K562 (cell line): Measurements from ENCODE around the gene EXOC6. TPM values are rescaled to one million over a fixed set of nuclear protein-coding genes. Genes with fewer than 3 reads are reported as not detected.

ENCODE experiments used
- ATAC-seq: fragments of 200-7000 bp; cut with Tn5 transposase; 3 replicates; pipeline ENCODE4 v1.9.1; 2020; ENCODE audit warnings: moderate library complexity
- BruUV-seq: library from RNA; stranded (reverse); fragments of 400-500 nt; replicated peaks from 2 replicates; lab custom pipeline; 2021; lab: Mats Ljungman, UMichigan
- CTCF ChIA-PET: fragments of 300-600 bp; formaldehyde crosslinking; extraction: SDS; loops from one replicate; lab custom pipeline; 2021; ENCODE audit warnings: low intra/inter-chr PET ratio; lab: Yijun Ruan, JAX
- POLR2A ChIA-PET: fragments of 300-600, 350-650 bp; sonication (Branson Sonifier 250); formaldehyde crosslinking; extraction: SDS; loops from one replicate; lab custom pipeline; 2021; ENCODE audit warnings: antibody characterized with exemption, inconsistent platforms; lab: Yijun Ruan, JAX
- DNase-seq, 4 experiments: peaks; one replicate each; pipeline versions ENCODE4 v3.0.0 to v3.0.0-alpha.2; 2011 to 2018; ENCODE audit warnings: low spot score in 3 of 4, mixed read lengths in 3 of 4; ENCODE audit errors: extremely low read depth in 1 of 4
- FAIRE-seq: peaks from 2 replicates; lab custom pipeline; 2011; peaks lifted over from hg19 to GRCh38; lab: Jason Lieb, UNC
- H2AFZ ChIP-seq: 2 replicates; pipeline ENCODE4 v1.6.0; 2011; ENCODE audit warnings: low read depth, low read length, control low read depth, inconsistent platforms
- H3K27ac ChIP-seq: fragments of 200-600 bp; 3 replicates; pipeline ENCODE4 v1.8.0; 2011; ENCODE audit warnings: low read depth, mild to moderate bottlenecking, control low read depth, inconsistent platforms, low read length, moderate library complexity, mixed read lengths; ENCODE audit errors: extremely low read depth
- H3K27me3 ChIP-seq, 2 experiments: fragments of 300-600 bp in 1 of 2; 2 replicates in 1 of 2; 3 replicates in 1 of 2; pipeline versions ENCODE4 v1.6.0 to v1.8.0; 2011; ENCODE audit warnings: inconsistent platforms in 2 of 2, low read length in 2 of 2, mild to moderate bottlenecking in 1 of 2, mixed read lengths in 1 of 2, moderate library complexity in 1 of 2; ENCODE audit not compliant: control insufficient read depth in 2 of 2, insufficient read depth in 2 of 2
- H3K36me3 ChIP-seq: fragments of 300-600 bp; 3 replicates; pipeline ENCODE4 v1.8.0; 2011; ENCODE audit warnings: mild to moderate bottlenecking, low read length, inconsistent platforms; ENCODE audit not compliant: control insufficient read depth, insufficient read depth
- H3K4me1 ChIP-seq, 2 experiments: fragments of 200-600 bp in 1 of 2; replicated peaks in 1 of 2; 2 replicates in 1 of 2; 3 replicates in 1 of 2; pipeline versions ENCODE4 v1.5.1 to v1.8.0; 2011; ENCODE audit warnings: inconsistent platforms in 2 of 2, low read length in 2 of 2, mild to moderate bottlenecking in 1 of 2, mixed read lengths in 1 of 2, moderate library complexity in 1 of 2; ENCODE audit not compliant: control insufficient read depth in 2 of 2, insufficient read depth in 2 of 2
- H3K4me2 ChIP-seq: 2 replicates; pipeline ENCODE4 v1.6.1; 2011; ENCODE audit warnings: low read length, control low read depth, inconsistent platforms, mixed read lengths; ENCODE audit not compliant: insufficient read depth
- H3K4me3 ChIP-seq: fragments of 200-600 bp; sonication (generic), shearing (Covaris generic); 2 replicates; pipeline ENCODE4 v1.5.1; 2016; ENCODE audit warnings: control low read depth, inconsistent platforms
- H3K79me2 ChIP-seq: fragments of 200-600 bp; 3 replicates; pipeline ENCODE4 v1.8.0; 2011; ENCODE audit warnings: low read length, inconsistent platforms; ENCODE audit not compliant: control insufficient read depth, insufficient read depth
- H3K9ac ChIP-seq, 2 experiments: 2 replicates each; pipeline versions ENCODE4 v1.6.0 to v1.6.1; 2011; ENCODE audit warnings: low read depth in 2 of 2, low read length in 2 of 2, control low read depth in 1 of 2, inconsistent platforms in 1 of 2, mild to moderate bottlenecking in 1 of 2, mixed read lengths in 1 of 2; ENCODE audit not compliant: insufficient read depth in 1 of 2
- H3K9me1 ChIP-seq: one replicate; pipeline ENCODE4 v1.6.0; 2011; ENCODE audit warnings: inconsistent platforms, mild to moderate bottlenecking, low read length, moderate library complexity; ENCODE audit not compliant: control insufficient read depth, insufficient read depth
- H3K9me3 ChIP-seq: replicated peaks from 2 replicates; pipeline ENCODE4 v1.5.1; 2011; ENCODE audit warnings: low read depth, low read length, inconsistent platforms; ENCODE audit not compliant: control insufficient read depth, insufficient read depth
- H4K20me1 ChIP-seq: replicated peaks from 2 replicates; pipeline ENCODE4 v1.6.1; 2011; ENCODE audit warnings: low read length, inconsistent platforms, mixed read lengths; ENCODE audit not compliant: control insufficient read depth, insufficient read depth
- CXXC5 ChIP-seq: fragments of 250-450 bp; sonication (Bioruptor Pico); IDR thresholded peaks from 2 replicates; pipeline ENCODE4 v1.8.0; 2022; ENCODE audit warnings: inconsistent platforms, mild to moderate bottlenecking, moderate library complexity
- FOXP1 ChIP-seq: sonication (generic); formaldehyde crosslinking; IDR thresholded peaks from 2 replicates; pipeline ENCODE4 v1.8.0; 2022; ENCODE audit warnings: mild to moderate bottlenecking, missing genetic modification reagents
- POLR2AphosphoS2 ChIP-seq: IDR thresholded peaks from 2 replicates; pipeline ENCODE4 v1.6.1; 2012; ENCODE audit warnings: low read length, improper control_type of control experiment
- RBBP5 ChIP-seq: fragments of 200-600 bp; sonication (generic); IDR thresholded peaks from 2 replicates; pipeline ENCODE4 v1.6.1; 2012; ENCODE audit warnings: borderline replicate concordance, mild to moderate bottlenecking, low read length, control low read depth, inconsistent platforms; ENCODE audit not compliant: insufficient read depth, poor library complexity, severe bottlenecking
- SRF ChIP-seq, 2 experiments: fragments of 250-450, 450-650 bp in 1 of 2; sonication (Bioruptor Pico) in 1 of 2; sonication (generic) in 1 of 2; formaldehyde crosslinking; IDR thresholded peaks; 2 replicates each; pipeline versions ENCODE4 v1.5.0 to v1.5.1; 2020 to 2022; ENCODE audit warnings: mild to moderate bottlenecking in 1 of 2, missing genetic modification reagents in 1 of 2
- ZFP36 ChIP-seq: fragments of 150-350 bp; IDR thresholded peaks from 2 replicates; pipeline ENCODE4 v1.6.1; 2018; ENCODE audit warnings: low read length, low read depth; ENCODE audit not compliant: partially characterized antibody
- ZNF232 ChIP-seq: sonication (generic); formaldehyde crosslinking; IDR thresholded peaks from 2 replicates; pipeline ENCODE4 v1.8.0; 2022; ENCODE audit warnings: mild to moderate bottlenecking, missing genetic modification reagents
- ZNF324 ChIP-seq: fragments of 250-450 bp; sonication (Bioruptor Pico); IDR thresholded peaks from 2 replicates; pipeline ENCODE4 v1.4.0; 2020; ENCODE audit warnings: mild to moderate bottlenecking
- WGBS: fragments of 100-300 bp; shearing (Covaris generic); methylation state at CpG from one replicate; pipeline ENCODE4 v1.1.6; 2016; ENCODE audit warnings: low coverage, mixed read lengths; ENCODE audit not compliant: insufficient coverage; ENCODE audit errors: missing lambda C conversion rate; 5-methylcytosine and 5-hydroxymethylcytosine counted together
- in situ Hi-C: fragments of 300-500 bp; cut with MboI; formaldehyde crosslinking; loops from 4 replicates; pipeline ENCODE4 v1.15.0; 2018; ENCODE audit warnings: inconsistent platforms, mixed read lengths
- intact Hi-C: fragments of 100-400 bp; cut with micrococcal nuclease; formaldehyde crosslinking; loops from 2 replicates; pipeline ENCODE4 v1.14.2; 2022
- polyA plus RNA-seq, 8 experiments: library from polyadenylated mRNA; depleted of rRNA in 4 of 8; stranded (reverse) in 5 of 8; unstranded in 3 of 8; fragments of >200 nt; fragmentation: Nextera tagmentation in 2 of 8; fragmentation: Illumina TruSeq in 1 of 8; extraction: Ambion mirVana in 2 of 8; extraction: Trizol in 1 of 8; gene quantifications; 2 replicates each; pipeline versions ENCODE4 v1.2.1 to v1.2.3, GENCODE V29; 2011 to 2014; ENCODE audit warnings: inconsistent platforms in 1 of 8, missing spikeins in 1 of 8
- total RNA-seq, 7 experiments: library from RNA; depleted of rRNA in 6 of 7; stranded (reverse); fragments of >200 nt in 6 of 7; fragmentation: Illumina TruSeq in 2 of 7; extraction: Trizol in 2 of 7; gene quantifications; 2 replicates each; pipeline versions ENCODE4 v1.2.1 to v1.2.3, GENCODE V29; 2011 to 2021; ENCODE audit warnings: low replicate concordance in 1 of 7
- TF ChIP-seq, protein P1 (sequence below), 2 experiments: fragments of 450-650 bp in 1 of 2; sonication (generic) in 1 of 2; formaldehyde crosslinking in 1 of 2; IDR thresholded peaks in 1 of 2; conservative IDR thresholded peaks in 1 of 2; 2 replicates each; pipeline versions ENCODE4 v1.6.1 to v1.8.1; 2016 to 2023; ENCODE audit warnings: mild to moderate bottlenecking in 2 of 2, moderate library complexity in 2 of 2, inconsistent platforms in 1 of 2, missing genetic modification reagents in 1 of 2
- TF ChIP-seq, protein P2 (sequence below): sonication (generic); formaldehyde crosslinking; IDR thresholded peaks from 2 replicates; pipeline ENCODE4 v1.8.1; 2023; ENCODE audit warnings: mild to moderate bottlenecking, missing genetic modification reagents
- TF ChIP-seq, protein P3 (sequence below): fragments of 250-450 bp; sonication (Bioruptor Pico); IDR thresholded peaks from 2 replicates; pipeline ENCODE4 v1.9.0; 2021; ENCODE audit warnings: mild to moderate bottlenecking, inconsistent platforms
- TF ChIP-seq, protein P4 (sequence below): sonication (generic); IDR thresholded peaks from 2 replicates; pipeline ENCODE4 v1.6.1; 2016

EXOC6 gene
- total and polyA plus RNA-seq, 9 of the 15 experiments (the other 6 are each of a cell fraction or from before 2014, with no cell fraction given): 13.9 to 42.8 (median 24.9) TPM

DNA sequence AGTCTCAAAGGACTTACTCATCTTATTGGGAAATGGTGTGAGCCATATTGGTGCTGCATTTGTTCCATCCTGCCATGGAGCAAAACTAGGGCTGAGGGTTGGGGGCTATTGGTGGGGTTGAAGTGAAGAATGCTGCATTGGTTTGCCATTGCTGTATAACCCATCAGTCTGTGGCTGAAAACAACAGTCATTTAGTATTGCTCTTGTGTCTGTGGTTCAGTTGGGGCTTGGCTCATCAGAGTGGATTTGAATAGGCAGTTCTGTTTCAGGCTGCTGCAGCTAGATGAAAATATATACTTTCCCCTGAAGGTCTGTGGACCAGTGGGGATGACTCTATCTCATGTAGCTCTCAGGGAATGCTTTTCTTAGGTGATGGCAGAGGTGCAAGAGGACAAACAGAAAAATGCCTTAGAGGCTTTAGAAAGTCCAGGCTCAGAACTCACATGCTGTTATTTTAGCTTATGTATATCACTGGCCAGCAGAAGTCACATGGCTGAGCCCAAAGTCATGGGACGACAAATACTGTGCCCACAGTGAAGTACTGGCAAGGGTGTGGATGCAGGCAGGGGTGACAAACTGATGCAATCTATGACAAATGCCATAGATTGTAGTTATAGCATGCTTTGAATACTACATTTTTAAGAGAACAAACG lies 15.2 kb upstream of the EXOC6 start (continued):
- 0 out of 2 replicates have a peak, but pooled peaks have one; percentile 23 for TF ChIP-seq CXXC5 (CRISPR knock-in tag)
- TF ChIP-seq, protein P1, sequence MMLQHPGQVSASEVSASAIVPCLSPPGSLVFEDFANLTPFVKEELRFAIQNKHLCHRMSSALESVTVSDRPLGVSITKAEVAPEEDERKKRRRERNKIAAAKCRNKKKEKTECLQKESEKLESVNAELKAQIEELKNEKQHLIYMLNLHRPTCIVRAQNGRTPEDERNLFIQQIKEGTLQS (IDR thresholded peaks at IDR 0.05): 0 out of 2 replicates have a peak, but pooled peaks have one; percentile 14
- TF ChIP-seq, protein P1 (CRISPR knock-in tag; conservative IDR thresholded peaks at IDR 0.05): no peak
- TF ChIP-seq FOXP1 (CRISPR knock-in tag): no peak
- TF ChIP-seq, protein P2, sequence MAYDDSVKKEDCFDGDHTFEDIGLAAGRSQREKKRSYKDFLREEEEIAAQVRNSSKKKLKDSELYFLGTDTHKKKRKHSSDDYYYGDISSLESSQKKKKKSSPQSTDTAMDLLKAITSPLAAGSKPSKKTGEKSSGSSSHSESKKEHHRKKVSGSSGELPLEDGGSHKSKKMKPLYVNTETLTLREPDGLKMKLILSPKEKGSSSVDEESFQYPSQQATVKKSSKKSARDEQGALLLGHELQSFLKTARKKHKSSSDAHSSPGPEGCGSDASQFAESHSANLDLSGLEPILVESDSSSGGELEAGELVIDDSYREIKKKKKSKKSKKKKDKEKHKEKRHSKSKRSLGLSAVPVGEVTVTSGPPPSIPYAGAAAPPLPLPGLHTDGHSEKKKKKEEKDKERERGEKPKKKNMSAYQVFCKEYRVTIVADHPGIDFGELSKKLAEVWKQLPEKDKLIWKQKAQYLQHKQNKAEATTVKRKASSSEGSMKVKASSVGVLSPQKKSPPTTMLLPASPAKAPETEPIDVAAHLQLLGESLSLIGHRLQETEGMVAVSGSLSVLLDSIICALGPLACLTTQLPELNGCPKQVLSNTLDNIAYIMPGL (CRISPR knock-in tag): no peak

DNA sequence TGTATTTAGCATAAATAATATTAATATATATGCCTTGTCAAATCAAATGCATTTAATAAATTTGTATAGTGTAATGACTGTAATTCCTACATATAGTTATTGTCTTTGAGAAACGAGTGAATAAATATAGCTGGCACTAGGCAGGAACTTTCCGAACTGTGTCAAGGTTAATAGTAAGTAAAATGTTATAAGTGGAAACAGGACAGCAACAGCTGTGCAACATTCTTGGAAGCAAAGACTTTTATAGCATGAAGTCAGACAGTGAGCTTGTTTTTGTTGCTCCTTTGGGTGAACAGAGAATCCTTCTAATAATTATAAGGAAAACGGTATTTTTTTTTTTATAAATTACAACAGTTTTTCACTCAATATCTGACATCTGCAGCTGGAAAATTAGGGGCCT lies 14.0 kb upstream of the EXOC6 start:
- Histone ChIP-seq H3K9me3 (no peaks in the 10 kb centered on the region), H3K9me1 (no peaks in the 10 kb centered on the region), H3K27ac (peak overlapping the region; percentile 65; the same call in 1 of the 3 replicates), H3K4me2 (peak overlapping the region; percentile 86), H3K27me3 (no peaks in the 10 kb centered on the region), H3K9ac (peak overlapping the region in 1 of 2 experiments; percentile 86; a peak in 2 of 4 replicates), H3K4me3 (peak overlapping the region; percentile 40; the same call in 1 of the 2 replicates), H2AFZ (no peak overlapping the region), H4K20me1 (no peaks in the 10 kb centered on the region), H3K79me2 (peaks cover 70% of the 10 kb centered on the region), H3K36me3 (peaks cover 29% of the 10 kb centered on the region), H3K4me1 (peaks cover 13 to 16% of the 10 kb centered on the region in 2 experiments; a peak in 4 of 5 replicates)
- BruUV-seq: no TSS peak
- intact Hi-C loops (loop anchor here (5.0 kb wide), 1 partner anchor 242 kb away; the partner anchor contains the start of gene KIF11), in situ Hi-C loops (loop anchor here (5.0 kb wide), 1 partner anchor 142 kb away; no protein-coding TSS in a partner anchor)
- FAIRE-seq (no peak), DNase-seq (no peak), ATAC-seq (no peak)
- POLR2A ChIA-PET: interaction anchor here (0.7 to 2.1 kb wide), 7 partner anchors 12 to 169 kb away, joined by 3 to 8 read pairs (median 5); partner anchors contain the start of gene EXOC6
- CTCF ChIA-PET: no interaction called here
- 26% methylated on average over 3 of the region's 3 CpGs for WGBS
- TF ChIP-seq, protein P3, sequence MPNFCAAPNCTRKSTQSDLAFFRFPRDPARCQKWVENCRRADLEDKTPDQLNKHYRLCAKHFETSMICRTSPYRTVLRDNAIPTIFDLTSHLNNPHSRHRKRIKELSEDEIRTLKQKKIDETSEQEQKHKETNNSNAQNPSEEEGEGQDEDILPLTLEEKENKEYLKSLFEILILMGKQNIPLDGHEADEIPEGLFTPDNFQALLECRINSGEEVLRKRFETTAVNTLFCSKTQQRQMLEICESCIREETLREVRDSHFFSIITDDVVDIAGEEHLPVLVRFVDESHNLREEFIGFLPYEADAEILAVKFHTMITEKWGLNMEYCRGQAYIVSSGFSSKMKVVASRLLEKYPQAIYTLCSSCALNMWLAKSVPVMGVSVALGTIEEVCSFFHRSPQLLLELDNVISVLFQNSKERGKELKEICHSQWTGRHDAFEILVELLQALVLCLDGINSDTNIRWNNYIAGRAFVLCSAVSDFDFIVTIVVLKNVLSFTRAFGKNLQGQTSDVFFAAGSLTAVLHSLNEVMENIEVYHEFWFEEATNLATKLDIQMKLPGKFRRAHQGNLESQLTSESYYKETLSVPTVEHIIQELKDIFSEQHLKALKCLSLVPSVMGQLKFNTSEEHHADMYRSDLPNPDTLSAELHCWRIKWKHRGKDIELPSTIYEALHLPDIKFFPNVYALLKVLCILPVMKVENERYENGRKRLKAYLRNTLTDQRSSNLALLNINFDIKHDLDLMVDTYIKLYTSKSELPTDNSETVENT (CRISPR knock-in tag): no peak
- no peak for TF ChIP-seq ZNF324 (CRISPR knock-in tag)
- TF ChIP-seq CXXC5 (CRISPR knock-in tag): no peak
- no peak for TF ChIP-seq ZNF232 (CRISPR knock-in tag)
- TF ChIP-seq POLR2AphosphoS2: no peak
- TF ChIP-seq ZFP36: no peak
- TF ChIP-seq SRF (CRISPR knock-in tag; IDR thresholded peaks at IDR 0.05): no peak
- TF ChIP-seq RBBP5: no peak
- TF ChIP-seq, protein P4, sequence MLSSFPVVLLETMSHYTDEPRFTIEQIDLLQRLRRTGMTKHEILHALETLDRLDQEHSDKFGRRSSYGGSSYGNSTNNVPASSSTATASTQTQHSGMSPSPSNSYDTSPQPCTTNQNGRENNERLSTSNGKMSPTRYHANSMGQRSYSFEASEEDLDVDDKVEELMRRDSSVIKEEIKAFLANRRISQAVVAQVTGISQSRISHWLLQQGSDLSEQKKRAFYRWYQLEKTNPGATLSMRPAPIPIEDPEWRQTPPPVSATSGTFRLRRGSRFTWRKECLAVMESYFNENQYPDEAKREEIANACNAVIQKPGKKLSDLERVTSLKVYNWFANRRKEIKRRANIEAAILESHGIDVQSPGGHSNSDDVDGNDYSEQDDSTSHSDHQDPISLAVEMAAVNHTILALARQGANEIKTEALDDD: no peak
